Activated CD4-positive, alpha-beta memory T cell treated with anti-CD3 and anti-CD28 coated beads, Interleukin-2, amount 10 ng/mL, durations not matched to agents 7 days and 5 days (primary cell): Measurements from ENCODE around the gene SPOPL. TPM values are rescaled to one million over a fixed set of nuclear protein-coding genes. Genes with fewer than 3 reads are reported as not detected.

Source experiments
- CTCF ChIA-PET: fragments of 350-600 bp; sonication (Branson Sonifier 250); formaldehyde crosslinking; loops from one replicate; lab custom pipeline; 2021; ENCODE audit warnings: antibody characterized with exemption, inconsistent platforms; lab: Charles Lee
- POLR2A ChIA-PET: fragments of 350-600 bp; sonication (Branson Sonifier 250); formaldehyde crosslinking; loops from one replicate; lab custom pipeline; 2021; ENCODE audit warnings: antibody characterized with exemption; lab: Charles Lee
- DNase-seq: peaks from one replicate; pipeline ENCODE4 v3.0.0-alpha.2; 2020
- H3K27ac Mint-ChIP-seq: one replicate; pipeline ENCODE4 v1.8.0; 2021; ENCODE audit warnings: mild to moderate bottlenecking, mixed read lengths
- H3K27me3 Mint-ChIP-seq: one replicate; pipeline ENCODE4 v1.8.0; 2021; ENCODE audit warnings: mixed read lengths
- H3K36me3 Mint-ChIP-seq: one replicate; pipeline ENCODE4 v1.8.0; 2021; ENCODE audit warnings: low read depth, mixed read lengths
- H3K4me1 Mint-ChIP-seq: one replicate; pipeline ENCODE4 v1.8.0; 2021; ENCODE audit warnings: mixed read lengths
- H3K4me3 Mint-ChIP-seq: one replicate; pipeline ENCODE4 v1.8.0; 2021; ENCODE audit warnings: mild to moderate bottlenecking, mixed read lengths
- H3K9me3 Mint-ChIP-seq: one replicate; pipeline ENCODE4 v1.8.0; 2021; ENCODE audit warnings: mixed read lengths
- total RNA-seq, 2 experiments: library from RNA; stranded (reverse); gene quantifications; one replicate each; pipeline ENCODE4 v1.2.3, GENCODE V29; 2021

SPOPL gene
- total RNA-seq, 2 experiments from 2014 or later: 16.0 to 16.1 TPM

DNA sequence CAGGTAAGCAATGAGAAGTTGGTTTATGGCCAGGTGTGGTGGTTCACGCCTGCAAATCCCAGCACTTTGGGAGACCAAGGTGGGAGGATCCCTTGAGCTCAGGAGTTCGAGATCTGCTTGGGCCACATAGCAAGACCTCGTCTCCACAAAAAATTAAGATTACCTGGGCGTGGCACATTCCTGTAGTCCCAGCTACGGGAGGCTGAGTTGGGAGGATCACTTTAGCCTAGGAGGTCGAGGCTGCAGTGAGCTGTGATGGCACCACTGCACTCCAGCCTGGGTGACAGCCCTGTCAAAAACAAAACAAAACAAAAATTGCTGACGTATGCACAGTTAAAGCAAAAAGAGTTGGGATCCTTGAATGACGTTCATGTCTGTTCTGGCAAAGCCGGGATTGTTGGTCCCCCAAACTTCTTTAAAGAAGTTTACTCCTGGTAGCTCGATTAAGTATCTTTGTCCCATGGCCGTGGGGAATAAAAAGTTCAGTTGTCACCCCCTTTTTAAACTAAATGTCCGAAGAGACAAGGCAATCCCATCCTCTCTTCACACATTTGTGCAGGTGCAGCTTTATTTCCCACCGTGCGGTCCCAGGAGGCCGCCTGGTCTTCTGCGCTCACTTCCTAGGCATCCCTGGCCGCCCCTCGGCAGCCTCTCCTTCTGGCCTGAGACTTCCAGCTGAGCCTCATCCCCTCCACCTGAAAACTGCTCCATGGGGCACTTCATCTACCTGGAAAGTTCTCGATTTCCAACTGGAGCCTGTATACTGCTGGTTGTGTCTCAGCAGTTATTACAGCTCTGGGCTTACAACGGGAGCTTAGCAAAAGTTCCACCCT is 762 bp upstream of the SPOPL start:
- no peak for DNase-seq
- Mint-ChIP-seq H3K9me3 (no peaks in the 10 kb centered on the region), H3K4me3 (peak overlapping the region; percentile 84), H3K4me1 (peaks cover 26% of the 10 kb centered on the region), H3K36me3 (peaks cover 12% of the 10 kb centered on the region), H3K27me3 (no peaks in the 10 kb centered on the region), H3K27ac (peak overlapping the region; percentile 61)
- POLR2A ChIA-PET: no interaction called here
- CTCF ChIA-PET: no interaction called here

DNA sequence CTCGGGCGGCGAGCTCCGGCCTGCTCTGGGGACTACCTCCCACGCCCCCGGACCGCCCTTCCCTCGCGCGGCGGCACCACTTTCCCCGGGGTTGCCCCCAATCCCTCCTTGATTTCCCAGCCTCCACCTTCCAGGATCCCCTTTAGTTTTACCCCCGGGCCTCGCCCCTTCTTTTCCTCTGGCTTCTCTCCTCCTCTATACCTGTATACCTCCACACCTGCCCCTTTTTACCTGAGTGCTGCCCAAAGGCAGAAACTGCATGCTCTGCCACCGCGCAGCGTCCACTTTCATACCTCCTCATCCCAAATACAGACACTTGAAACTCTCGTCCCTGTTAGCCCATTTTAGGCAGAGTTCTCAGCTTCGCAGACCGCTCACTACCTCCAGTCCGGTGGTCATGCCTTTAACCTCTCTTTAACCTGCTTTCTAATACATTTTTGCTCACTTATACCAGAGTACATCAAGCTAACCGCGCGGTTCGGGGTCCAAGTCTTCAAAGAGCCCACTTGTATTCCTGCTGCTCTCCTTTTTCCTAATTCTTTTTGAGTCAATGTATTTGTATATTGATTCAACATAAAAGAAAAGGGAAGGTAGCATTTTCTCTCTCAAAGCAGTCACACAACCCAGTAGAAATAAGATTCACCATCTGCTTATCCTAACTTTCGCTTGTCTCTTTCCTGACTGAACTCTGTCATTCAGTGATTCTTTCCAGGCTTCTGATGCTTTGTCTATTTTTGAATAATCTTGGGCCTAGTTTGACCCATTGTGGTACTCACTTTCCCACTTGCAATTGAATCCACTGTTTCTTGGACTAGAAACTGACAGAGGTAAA is 901 bp downstream of the SPOPL start:
- POLR2A ChIA-PET: interaction anchor here (1.3 kb wide), 1 partner anchor 11 kb away, joined by 5 read pairs; no protein-coding TSS in a partner anchor
- CTCF ChIA-PET: no interaction called here
- H3K4me1 Mint-ChIP-seq: peaks cover 26% of the 10 kb centered on the region
- no peaks in the 10 kb centered on the region for H3K9me3 Mint-ChIP-seq
- peak; percentile 18 for DNase-seq
- H3K27ac Mint-ChIP-seq: peak overlapping the region; percentile 77
- no peaks in the 10 kb centered on the region for H3K27me3 Mint-ChIP-seq
- H3K4me3 Mint-ChIP-seq: peak overlapping the region; percentile 84
- peaks cover 19% of the 10 kb centered on the region for H3K36me3 Mint-ChIP-seq

DNA sequence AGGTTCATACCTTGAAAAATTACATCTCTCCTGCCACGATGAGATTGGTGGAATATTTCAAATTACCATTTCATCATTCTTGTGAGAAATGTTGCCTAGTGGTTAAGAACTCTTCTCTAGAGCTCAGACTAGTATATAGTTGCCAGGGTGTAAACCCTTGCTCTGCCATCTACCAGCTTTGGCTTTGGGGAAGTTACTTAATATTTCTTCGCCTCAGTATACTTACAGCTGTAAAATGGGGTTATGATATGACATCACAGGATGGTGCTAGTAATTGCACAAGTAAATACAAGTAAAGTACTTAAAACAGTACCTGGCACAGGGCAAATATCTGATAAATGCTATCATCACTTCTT is 1.5 kb downstream of the SPOPL start:
- Mint-ChIP-seq H3K4me3 (peak overlapping the region; percentile 84), H3K27me3 (no peaks in the 10 kb centered on the region)

DNA sequence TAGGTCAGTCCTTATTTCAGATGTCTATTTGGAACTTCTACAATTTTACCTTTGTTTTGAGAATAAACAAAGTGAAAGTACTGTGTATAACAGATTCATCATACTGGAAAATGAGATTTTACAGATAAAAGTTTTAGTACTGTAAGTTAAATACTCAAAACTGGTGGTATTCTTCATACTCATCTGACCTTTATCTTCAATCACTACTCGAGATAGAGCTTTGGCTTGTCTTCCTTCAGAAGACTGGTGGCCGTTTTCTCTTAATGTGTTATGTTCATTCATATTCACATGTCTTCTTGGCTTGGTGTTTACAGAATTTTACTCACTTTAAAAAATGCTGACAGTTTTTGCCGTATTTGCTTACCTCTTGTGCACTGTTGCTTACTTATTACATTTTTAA is 2.1 kb downstream of the SPOPL start:
- peaks cover 26% of the 10 kb centered on the region for H3K4me1 Mint-ChIP-seq
- DNase-seq: no peak
- no peaks in the 10 kb centered on the region for H3K27me3 Mint-ChIP-seq
- H3K9me3 Mint-ChIP-seq: no peaks in the 10 kb centered on the region
- ChIA-PET POLR2A (interaction anchor here (1.3 kb wide), 1 partner anchor 9 kb away, joined by 5 read pairs; no protein-coding TSS in a partner anchor), CTCF (no interaction called here)
- H3K36me3 Mint-ChIP-seq: peaks cover 19% of the 10 kb centered on the region
- peak overlapping the region; percentile 84 for H3K4me3 Mint-ChIP-seq
- no peak overlapping the region for H3K27ac Mint-ChIP-seq

More for the DNA sequence above, 1.5 kb downstream of the SPOPL start:
- no peaks in the 10 kb centered on the region for H3K9me3 Mint-ChIP-seq
- POLR2A ChIA-PET: interaction anchor here (1.3 kb wide), 1 partner anchor 10 kb away, joined by 5 read pairs; no protein-coding TSS in a partner anchor
- DNase-seq: no peak
- H3K36me3 Mint-ChIP-seq: peaks cover 19% of the 10 kb centered on the region
- CTCF ChIA-PET: no interaction called here
- H3K4me1 Mint-ChIP-seq: peaks cover 26% of the 10 kb centered on the region
- H3K27ac Mint-ChIP-seq: peak overlapping the region; percentile 77

DNA sequence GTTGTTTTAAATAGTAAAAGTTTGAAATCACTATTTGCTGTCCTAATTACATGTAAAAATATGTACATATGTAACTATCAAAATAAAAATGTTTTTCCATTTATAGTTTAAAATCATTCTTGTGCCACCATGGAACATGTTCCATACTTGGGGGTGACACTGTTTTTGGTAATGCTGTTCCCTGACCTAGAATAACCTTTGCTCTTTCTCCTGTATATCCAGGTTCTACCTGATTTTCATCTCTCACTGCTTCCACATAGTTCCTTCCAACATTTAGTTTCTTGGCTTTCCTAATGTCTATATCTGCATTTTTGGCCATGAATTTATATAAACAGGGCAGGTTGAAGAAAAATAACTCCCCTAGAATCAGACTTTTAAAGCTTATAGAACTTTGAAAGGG is 2.5 kb downstream of the SPOPL start:
- DNase-seq: no peak
- ChIA-PET CTCF (no interaction called here), POLR2A (interaction anchor here (0.7 kb wide), 1 partner anchor 218 kb away, joined by 3 read pairs; no protein-coding TSS in a partner anchor)
- H3K4me3 Mint-ChIP-seq: no peak overlapping the region
- no peaks in the 10 kb centered on the region for H3K27me3 Mint-ChIP-seq
- peaks cover 26% of the 10 kb centered on the region for H3K4me1 Mint-ChIP-seq
- peaks cover 21% of the 10 kb centered on the region for H3K36me3 Mint-ChIP-seq
- no peaks in the 10 kb centered on the region for H3K9me3 Mint-ChIP-seq
- H3K27ac Mint-ChIP-seq: no peak overlapping the region

DNA sequence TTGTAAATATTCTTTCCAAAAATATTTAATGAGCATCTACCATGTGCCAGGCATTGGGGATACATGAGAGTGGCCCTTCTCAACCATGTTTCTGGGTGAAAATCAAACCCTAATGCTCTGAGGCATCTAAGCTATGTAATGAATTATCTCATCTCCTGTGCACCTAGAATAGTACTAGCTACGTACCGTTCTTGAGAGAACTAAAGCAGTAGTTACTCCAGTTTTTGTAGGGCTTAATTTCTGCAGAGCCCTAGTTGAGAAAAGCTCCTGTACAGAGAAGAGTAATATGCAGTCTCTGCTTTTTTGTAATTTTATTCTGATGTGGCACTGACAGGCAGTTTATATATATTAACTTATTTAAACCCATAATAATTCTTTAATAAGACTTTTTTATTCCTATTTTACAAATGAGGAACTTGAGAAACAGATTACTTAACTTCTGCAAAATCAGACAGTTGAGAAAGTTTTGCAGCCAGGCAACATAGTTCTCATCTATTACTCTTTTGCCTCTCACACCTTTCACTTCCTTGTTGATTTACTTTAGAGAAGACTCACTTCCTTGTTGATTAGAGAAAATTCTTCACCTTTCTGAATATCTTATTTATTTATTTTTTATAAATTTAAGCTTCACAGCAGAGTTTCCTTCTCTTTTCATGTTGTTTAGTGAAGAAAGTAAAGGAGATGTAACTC is 3.1 kb downstream of the SPOPL start:
- Mint-ChIP-seq H3K4me3 (no peak overlapping the region), H3K4me1 (peaks cover 26% of the 10 kb centered on the region), H3K36me3 (peaks cover 25% of the 10 kb centered on the region), H3K27ac (no peak overlapping the region), H3K27me3 (no peaks in the 10 kb centered on the region), H3K9me3 (no peaks in the 10 kb centered on the region)
- POLR2A ChIA-PET: interaction anchor here (0.7 kb wide), 1 partner anchor 218 kb away, joined by 3 read pairs; no protein-coding TSS in a partner anchor
- DNase-seq: no peak
- CTCF ChIA-PET: no interaction called here

DNA sequence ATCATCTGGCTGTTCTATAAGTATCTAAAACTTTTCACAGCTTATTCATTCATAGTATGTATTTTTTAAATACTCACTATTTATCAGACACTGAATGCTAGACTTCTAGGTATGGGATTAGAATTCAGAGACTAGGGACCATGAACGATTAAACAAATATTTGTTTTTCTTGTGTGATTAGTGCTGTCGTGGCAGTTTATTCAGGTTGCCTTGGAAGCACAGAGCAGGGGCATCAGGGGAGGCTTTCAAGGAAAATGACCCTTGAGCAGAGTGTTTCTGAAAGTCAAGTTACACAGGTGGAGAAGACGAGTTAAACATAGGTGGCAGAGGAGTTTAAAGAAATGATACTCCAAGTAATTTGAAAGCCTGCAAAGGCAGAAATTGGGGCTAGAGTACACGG is 5.7 kb downstream of the SPOPL start:
- Mint-ChIP-seq H3K9me3 (peaks cover 2% of the 10 kb centered on the region), H3K36me3 (peaks cover 31% of the 10 kb centered on the region), H3K27me3 (no peaks in the 10 kb centered on the region), H3K4me3 (no peak overlapping the region), H3K27ac (no peak overlapping the region), H3K4me1 (peaks cover 19% of the 10 kb centered on the region)
- ChIA-PET CTCF (no interaction called here), POLR2A (no interaction called here)
- no peak for DNase-seq

DNA sequence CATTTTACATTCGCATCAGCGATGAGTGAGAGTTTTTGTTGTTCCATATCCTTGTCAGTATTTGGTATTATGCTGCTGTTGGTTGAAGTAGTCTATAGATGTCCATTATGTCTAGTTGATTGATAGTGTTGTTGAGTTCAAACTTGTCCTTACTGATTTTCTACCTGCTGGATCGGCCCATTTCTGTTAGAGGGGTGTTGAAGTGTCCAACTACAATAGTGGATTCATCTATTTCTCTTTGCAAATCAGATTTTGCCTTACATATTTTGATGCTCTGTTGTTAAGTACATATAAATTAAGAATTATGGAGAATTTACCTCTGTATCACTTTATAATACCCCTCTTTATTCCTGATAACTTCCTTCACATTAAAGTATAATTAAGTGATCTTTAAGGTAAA is 8.7 kb downstream of the SPOPL start:
- peaks cover 25% of the 10 kb centered on the region for H3K36me3 Mint-ChIP-seq
- DNase-seq: no peak
- peaks cover 2% of the 10 kb centered on the region for H3K9me3 Mint-ChIP-seq
- no peak overlapping the region for H3K4me3 Mint-ChIP-seq
- ChIA-PET POLR2A (no interaction called here), CTCF (no interaction called here)
- H3K27ac Mint-ChIP-seq: no peak overlapping the region
- peaks cover 3% of the 10 kb centered on the region for H3K4me1 Mint-ChIP-seq
- H3K27me3 Mint-ChIP-seq: peaks cover 2% of the 10 kb centered on the region

DNA sequence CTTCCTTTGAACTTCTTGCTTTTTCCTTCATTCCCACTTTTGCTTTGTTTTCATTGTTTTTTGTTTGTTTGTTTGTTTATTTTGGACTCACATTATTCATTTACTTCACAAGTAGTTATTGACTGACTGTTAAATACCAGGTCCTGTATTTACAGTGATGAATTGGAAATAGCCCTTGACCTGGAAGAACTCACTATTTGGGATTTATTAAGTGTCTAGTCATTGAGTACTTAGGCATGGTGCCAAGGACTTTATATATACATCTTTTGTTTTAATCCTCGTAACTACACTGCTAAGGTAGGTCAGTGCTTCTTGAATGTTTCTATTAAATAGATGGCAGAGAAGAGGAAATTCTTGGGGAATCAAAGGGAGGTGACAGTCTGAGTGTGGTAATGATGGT is 11.1 kb downstream of the SPOPL start:
- H3K36me3 Mint-ChIP-seq: peaks cover 17% of the 10 kb centered on the region
- H3K27ac Mint-ChIP-seq: no peak overlapping the region
- peaks cover 2% of the 10 kb centered on the region for H3K9me3 Mint-ChIP-seq
- no peak for DNase-seq
- ChIA-PET POLR2A (interaction anchor here (2.1 kb wide), 1 partner anchor 10 kb away, joined by 5 read pairs; no protein-coding TSS in a partner anchor), CTCF (no interaction called here)
- H3K27me3 Mint-ChIP-seq: peaks cover 2% of the 10 kb centered on the region
- H3K4me1 Mint-ChIP-seq: peaks cover 13% of the 10 kb centered on the region
- H3K4me3 Mint-ChIP-seq: no peak overlapping the region

DNA sequence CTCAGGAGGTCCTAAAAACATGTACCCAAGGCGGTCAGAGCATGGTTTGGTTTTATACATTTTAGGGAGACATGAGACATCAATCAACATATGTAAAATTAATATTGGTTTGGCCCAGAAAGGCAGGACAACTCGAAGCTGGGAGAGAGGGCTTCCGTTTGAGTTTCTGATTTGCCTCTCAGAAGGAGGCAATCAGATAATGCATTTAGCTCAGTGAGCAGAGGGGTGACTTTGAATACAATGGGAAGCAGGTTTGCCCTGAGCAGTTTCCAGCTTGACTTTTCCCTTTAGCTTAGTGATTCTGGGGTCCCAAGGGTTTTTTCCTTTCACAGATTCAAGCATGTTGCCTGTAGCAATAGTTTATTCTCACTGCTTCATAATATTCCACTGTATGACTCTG is 12.6 kb downstream of the SPOPL start:
- Mint-ChIP-seq H3K36me3 (peaks cover 14% of the 10 kb centered on the region), H3K4me3 (no peak overlapping the region), H3K27ac (no peak overlapping the region), H3K27me3 (peaks cover 2% of the 10 kb centered on the region), H3K4me1 (peaks cover 13% of the 10 kb centered on the region), H3K9me3 (peaks cover 2% of the 10 kb centered on the region)
- CTCF ChIA-PET: no interaction called here
- DNase-seq: no peak
- POLR2A ChIA-PET: interaction anchor here (2.1 kb wide), 1 partner anchor 11 kb away, joined by 5 read pairs; no protein-coding TSS in a partner anchor

DNA sequence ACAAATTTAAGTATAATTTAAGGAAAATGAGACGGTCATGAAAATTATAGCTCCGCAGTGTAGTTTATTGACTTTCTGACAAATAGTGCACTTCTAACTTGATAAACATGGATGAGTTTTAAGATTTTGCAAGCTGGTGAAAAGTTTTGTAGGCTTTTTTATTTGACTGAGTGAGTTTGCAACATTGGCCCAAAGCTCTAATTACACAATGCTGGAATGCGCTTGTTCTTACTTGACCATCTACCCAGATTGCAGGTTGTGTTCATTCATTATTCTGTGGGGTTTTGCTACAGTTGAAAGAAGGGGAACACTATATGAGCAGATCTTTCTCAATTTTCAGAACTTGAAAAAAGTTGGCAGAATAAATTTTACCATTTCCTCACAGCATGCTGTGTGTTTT is 13.5 kb downstream of the SPOPL start:
- CTCF ChIA-PET: no interaction called here
- peaks cover 13% of the 10 kb centered on the region for H3K4me1 Mint-ChIP-seq
- POLR2A ChIA-PET: no interaction called here
- peaks cover 2% of the 10 kb centered on the region for H3K9me3 Mint-ChIP-seq
- DNase-seq: no peak
- no peak overlapping the region for H3K27ac Mint-ChIP-seq
- peaks cover 7% of the 10 kb centered on the region for H3K36me3 Mint-ChIP-seq
- H3K27me3 Mint-ChIP-seq: peaks cover 2% of the 10 kb centered on the region
- H3K4me3 Mint-ChIP-seq: no peak overlapping the region

DNA sequence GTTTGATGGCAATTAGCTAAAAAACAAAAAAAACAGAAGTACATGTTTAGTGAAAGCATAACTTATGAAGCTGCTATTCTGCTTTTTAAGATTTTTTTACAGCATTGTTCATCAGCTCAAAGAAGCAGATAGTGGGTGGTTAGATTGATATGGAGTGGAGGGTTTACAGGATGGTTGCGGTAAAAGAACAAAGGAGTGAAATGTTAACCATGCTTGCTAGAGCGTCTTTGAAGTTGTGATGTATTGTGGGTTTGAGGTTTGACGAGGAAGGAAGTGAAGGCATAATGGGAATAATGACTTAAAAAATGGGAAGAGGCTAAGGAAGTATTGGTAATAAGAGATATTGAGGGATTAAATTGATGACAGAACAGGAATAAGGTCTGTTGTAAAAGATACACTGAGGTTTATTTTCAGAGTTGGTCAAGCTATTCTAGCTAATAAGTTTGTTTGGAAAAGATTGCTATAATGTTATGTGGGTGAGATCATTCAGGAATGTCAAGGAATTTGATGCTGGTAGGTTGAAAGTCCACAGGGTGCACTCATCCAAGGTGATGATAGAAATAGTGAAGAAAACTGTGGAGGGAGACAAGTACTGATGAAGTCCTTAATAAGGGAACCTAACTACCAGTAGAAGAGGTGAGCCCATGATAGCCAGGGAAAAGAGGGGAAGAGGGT is 14.6 kb downstream of the SPOPL start:
- H3K4me3 Mint-ChIP-seq: no peak overlapping the region
- ChIA-PET POLR2A (no interaction called here), CTCF (no interaction called here)
- H3K9me3 Mint-ChIP-seq: no peaks in the 10 kb centered on the region
- H3K27ac Mint-ChIP-seq: no peak overlapping the region
- H3K4me1 Mint-ChIP-seq: peaks cover 13% of the 10 kb centered on the region
- DNase-seq: no peak
- H3K27me3 Mint-ChIP-seq: peaks cover 2% of the 10 kb centered on the region
- H3K36me3 Mint-ChIP-seq: peaks cover 4% of the 10 kb centered on the region
